Stimulated activated naive CD4-positive, alpha-beta T cell (primary cell): ENCODE data around the gene MT1F.
"Not testable (repeated sequence)": the region's sequence is repeated elsewhere in the genome, so short reads cannot be mapped to it uniquely, and the experiment has no call there.

ENCODE experiments used
- DNase-seq, 6 experiments: peaks; one replicate each; lab custom pipeline; 2025; lab: John Stamatoyannopoulos, UW

The MT1F gene

GRCh38 chr16:56657555-56658326 lies at the start of gene MT1F:
Gene MT1F (plus strand): TSS chr16:56657959. CDS start chr16:56658059, 100 bp downstream.
- DNase-seq: peak; percentile 42 to 70 (median 62)

- DNase-seq: peak; percentile 68 to 83 (median 74)
Observed at GRCh38 chr16:56608043-56608875, 49.5 kb upstream of the MT1F start, which contains the start of gene MT2A. Gene MT2A (plus strand): TSS chr16:56608584. CDS start chr16:56608656, 72 bp downstream.

GRCh38 chr16:56608876-56609462 lies 48.8 kb upstream of the MT1F start:
- no peak for DNase-seq

- peak; percentile 25 to 83 (median 75) for DNase-seq
Observed at GRCh38 chr16:56609463-56609921, 48.3 kb upstream of the MT1F start.

GRCh38 chr16:56610017-56610608 lies 47.6 kb upstream of the MT1F start:
- peak; percentile 51 to 78 (median 64) for DNase-seq

GRCh38 chr16:56610609-56611111 lies 47.1 kb upstream of the MT1F start:
- DNase-seq: no peak

GRCh38 chr16:56611281-56611833 lies 46.4 kb upstream of the MT1F start:
- DNase-seq: no peak

GRCh38 chr16:56613706-56614105 lies 44.1 kb upstream of the MT1F start:
- no peak for DNase-seq

GRCh38 chr16:56614549-56614991 lies 43.2 kb upstream of the MT1F start:
- DNase-seq: no peak

- no peak for DNase-seq
Observed at GRCh38 chr16:56615353-56615752, 42.4 kb upstream of the MT1F start.

GRCh38 chr16:56616608-56617211 lies 41.0 kb upstream of the MT1F start:
- no peak for DNase-seq

- DNase-seq: peak in 5 of 6 experiments; percentile 14 to 41 (median 34)
Observed at GRCh38 chr16:56617212-56618085, 40.3 kb upstream of the MT1F start.

- DNase-seq: no peak
Observed at GRCh38 chr16:56618138-56618537, 39.6 kb upstream of the MT1F start.

GRCh38 chr16:56620339-56620897 lies 37.3 kb upstream of the MT1F start:
- no peak for DNase-seq

- not testable (repeated sequence) for DNase-seq
Observed at GRCh38 chr16:56621665-56622445, 35.9 kb upstream of the MT1F start.

- DNase-seq: not testable (repeated sequence)
Observed at GRCh38 chr16:56623184-56623583, 34.6 kb upstream of the MT1F start.

GRCh38 chr16:56623637-56624036 lies 34.1 kb upstream of the MT1F start:
- no peak for DNase-seq

GRCh38 chr16:56625140-56625942 lies 32.4 kb upstream of the MT1F start, which contains the start of gene MT1E:
Gene MT1E (plus strand): TSS chr16:56625781. CDS start chr16:56625852, 71 bp downstream.
- peak in 3 of 6 experiments; percentile 14 to 48 (median 27) for DNase-seq
